H1 (cell line): ENCODE data around the gene GNB1. TPM values are rescaled to one million over a fixed set of nuclear protein-coding genes. Genes with fewer than 3 reads are reported as not detected.

Source experiments
- CTCF ChIA-PET: fragments of 300-600 bp; sonication (Branson Sonifier 250); formaldehyde crosslinking; loops from one replicate; lab custom pipeline; 2021; ENCODE audit not compliant: partially characterized antibody; lab: Charles Lee
- POLR2A ChIA-PET: fragments of 300-600 bp; sonication (Branson Sonifier 250); formaldehyde crosslinking; loops from one replicate; lab custom pipeline; 2021; ENCODE audit warnings: inconsistent platforms; ENCODE audit not compliant: partially characterized antibody; lab: Charles Lee
- DNase-seq, 2 experiments: peaks; one replicate each; pipeline versions ENCODE4 v3.0.0 to v3.0.0-alpha.2; 2010 to 2022; ENCODE audit warnings: low spot score in 2 of 2, low read depth in 1 of 2, mixed read lengths in 1 of 2
- FAIRE-seq: peaks from 2 replicates; lab custom pipeline; 2011; peaks lifted over from hg19 to GRCh38; lab: Jason Lieb, UNC
- H2AFZ ChIP-seq: 2 replicates; pipeline ENCODE4 v1.8.1; 2012; ENCODE audit warnings: low read length, inconsistent platforms
- H2AK5ac ChIP-seq: 2 replicates; pipeline ENCODE4 v1.6.1; 2013; ENCODE audit warnings: low read depth, low read length
- H2BK120ac ChIP-seq: replicated peaks from 2 replicates; pipeline ENCODE3; 2013; ENCODE audit warnings: low read depth, low read length, inconsistent platforms
- H2BK12ac ChIP-seq: 2 replicates; pipeline ENCODE4 v1.6.1; 2013; ENCODE audit warnings: low read depth, low read length
- H2BK15ac ChIP-seq: 2 replicates; pipeline ENCODE4 v1.6.1; 2013; ENCODE audit warnings: low read length
- H2BK20ac ChIP-seq: 2 replicates; pipeline ENCODE4 v1.6.1; 2013; ENCODE audit warnings: low read length
- H2BK5ac ChIP-seq: 2 replicates; pipeline ENCODE4 v1.6.1; 2013; ENCODE audit warnings: low read depth, low read length
- H3K14ac ChIP-seq: 2 replicates; pipeline ENCODE4 v1.6.1; 2013; ENCODE audit warnings: inconsistent platforms; ENCODE audit not compliant: insufficient read length
- H3K18ac ChIP-seq: 2 replicates; pipeline ENCODE4 v1.6.1; 2013; ENCODE audit warnings: low read length; ENCODE audit errors: extremely low read depth
- H3K23ac ChIP-seq: 2 replicates; pipeline ENCODE4 v1.6.1; 2013; ENCODE audit warnings: inconsistent platforms; ENCODE audit not compliant: insufficient read length
- H3K23me2 ChIP-seq: 2 replicates; pipeline ENCODE4 v1.6.1; 2013; ENCODE audit warnings: low read depth, low read length
- H3K27ac ChIP-seq: 2 replicates; pipeline ENCODE4 v1.6.1; 2011; ENCODE audit warnings: low read depth, low read length, inconsistent platforms
- H3K27me3 ChIP-seq, 4 experiments: replicated peaks in 1 of 4; 1 replicate in 1 of 4; 2 replicates in 3 of 4; pipeline versions ENCODE4 v1.6.1 to v1.8.1; 2011 to 2013; ENCODE audit warnings: low read length in 3 of 4, mild to moderate bottlenecking in 3 of 4, inconsistent platforms in 2 of 4, mixed read lengths in 2 of 4, moderate library complexity in 1 of 4; ENCODE audit not compliant: control insufficient read depth in 3 of 4, insufficient read depth in 3 of 4; ENCODE audit errors: extremely low read depth in 1 of 4
- H3K36me3 ChIP-seq, 4 experiments: 2 replicates each; pipeline versions ENCODE4 v1.6.1 to v1.8.1; 2011 to 2013; ENCODE audit warnings: mild to moderate bottlenecking in 4 of 4, low read length in 3 of 4, moderate library complexity in 2 of 4, control low read depth in 1 of 4, inconsistent platforms in 1 of 4; ENCODE audit not compliant: insufficient read depth in 4 of 4, control insufficient read depth in 2 of 4
- H3K4ac ChIP-seq: replicated peaks from 2 replicates; pipeline ENCODE3; 2013; ENCODE audit warnings: low read length, low read depth, mixed read lengths, inconsistent platforms; ENCODE audit not compliant: insufficient read length
- H3K4me1 ChIP-seq, 4 experiments: replicated peaks in 1 of 4; 1 replicate in 1 of 4; 2 replicates in 3 of 4; pipeline versions ENCODE4 v1.6.1 to v1.8.1; 2011 to 2013; ENCODE audit warnings: low read length in 3 of 4, inconsistent platforms in 2 of 4, mixed read lengths in 1 of 4; ENCODE audit not compliant: insufficient read depth in 4 of 4, control insufficient read depth in 3 of 4
- H3K4me2 ChIP-seq, 2 experiments: 2 replicates each; pipeline versions ENCODE4 v1.6.1 to v1.8.1; 2011 to 2013; ENCODE audit warnings: low read depth in 2 of 2, low read length in 2 of 2, control low read depth in 1 of 2, inconsistent platforms in 1 of 2, mild to moderate bottlenecking in 1 of 2; ENCODE audit not compliant: insufficient read depth in 1 of 2
- H3K4me3 ChIP-seq, 4 experiments: fragments of 200-600, 300-600 bp in 1 of 4; sonication (generic), shearing (Covaris generic), sonication (Bioruptor Twin) in 1 of 4; 2 replicates each; pipeline versions ENCODE4 v1.5.1 to v1.8.1; 2011 to 2016; ENCODE audit warnings: low read length in 4 of 4, low read depth in 3 of 4, control low read depth in 2 of 4, inconsistent platforms in 2 of 4, mild to moderate bottlenecking in 2 of 4, mixed read lengths in 1 of 4, moderate library complexity in 1 of 4; ENCODE audit not compliant: insufficient read depth in 2 of 4; ENCODE audit errors: extremely low read depth in 1 of 4
- H3K56ac ChIP-seq: replicated peaks from 2 replicates; pipeline ENCODE3; 2013; ENCODE audit warnings: low read depth, mild to moderate bottlenecking, mixed read lengths, low read length, inconsistent platforms; ENCODE audit not compliant: insufficient read length
- H3K79me1 ChIP-seq: 2 replicates; pipeline ENCODE4 v1.6.1; 2013; ENCODE audit warnings: low read depth, low read length, control low read depth
- H3K79me2 ChIP-seq, 2 experiments: 2 replicates each; pipeline versions ENCODE4 v1.6.1 to v1.8.1; 2012 to 2013; ENCODE audit warnings: low read length in 2 of 2, mild to moderate bottlenecking in 2 of 2, inconsistent platforms in 1 of 2; ENCODE audit not compliant: insufficient read depth in 2 of 2, control insufficient read depth in 1 of 2
- H3K9ac ChIP-seq, 4 experiments: replicated peaks in 1 of 4; 1 replicate in 1 of 4; 2 replicates in 3 of 4; pipeline versions ENCODE4 v1.6.1 to v1.8.1; 2011 to 2013; ENCODE audit warnings: low read depth in 3 of 4, low read length in 3 of 4, control low read depth in 2 of 4, mild to moderate bottlenecking in 2 of 4, moderate library complexity in 2 of 4, inconsistent platforms in 1 of 4; ENCODE audit errors: extremely low read depth in 1 of 4
- H3K9me3 ChIP-seq, 2 experiments: 2 replicates each; pipeline versions ENCODE4 v1.6.1 to v1.8.1; 2012 to 2013; ENCODE audit warnings: mild to moderate bottlenecking in 2 of 2, moderate library complexity in 2 of 2, control low read depth in 1 of 2, inconsistent platforms in 1 of 2, low read depth in 1 of 2, low read length in 1 of 2, mixed read lengths in 1 of 2; ENCODE audit not compliant: insufficient read depth in 2 of 2
- H4K20me1 ChIP-seq, 2 experiments: replicated peaks in 1 of 2; 2 replicates each; pipeline versions ENCODE3 to v1.8.1; 2011 to 2013; ENCODE audit warnings: inconsistent platforms in 2 of 2, low read length in 2 of 2, mild to moderate bottlenecking in 1 of 2; ENCODE audit not compliant: insufficient read depth in 2 of 2, control insufficient read depth in 1 of 2
- H4K5ac ChIP-seq: 2 replicates; pipeline ENCODE4 v1.6.1; 2013; ENCODE audit warnings: low read length, low read depth, mixed read lengths, inconsistent platforms; ENCODE audit not compliant: insufficient read length
- H4K8ac ChIP-seq: 2 replicates; pipeline ENCODE4 v1.8.0; 2013; ENCODE audit warnings: mild to moderate bottlenecking, moderate library complexity, low read length, inconsistent platforms; ENCODE audit not compliant: insufficient read depth; ENCODE audit errors: extremely low read depth
- H4K91ac ChIP-seq: replicated peaks from 2 replicates; pipeline ENCODE3; 2013; ENCODE audit warnings: low read length, mixed read lengths, inconsistent platforms; ENCODE audit not compliant: insufficient read length
- GABPA ChIP-seq: IDR thresholded peaks from 2 replicates; pipeline ENCODE4 v1.6.1; 2011; ENCODE audit warnings: mild to moderate bottlenecking, low read length, moderate library complexity, borderline replicate concordance; ENCODE audit not compliant: insufficient read depth
- YY1 ChIP-seq: IDR thresholded peaks from 2 replicates; pipeline ENCODE4 v1.6.1; 2011; ENCODE audit warnings: low read depth, mild to moderate bottlenecking, low read length
- WGBS, 2 experiments: shearing (Covaris generic) in 1 of 2; methylation state at CpG; one replicate each; pipeline versions ENCODE4 v1.1.6 to v1.1.7; 2013 to 2015; ENCODE audit warnings: low lambda C conversion rate in 2 of 2, mixed read lengths in 2 of 2, inconsistent platforms in 1 of 2, low coverage in 1 of 2, missing lambda C conversion rate in 1 of 2; ENCODE audit not compliant: insufficient replicate concordance in 2 of 2, insufficient coverage in 1 of 2, insufficient read length in 1 of 2; ENCODE audit errors: extremely low coverage in 1 of 2, missing lambda C conversion rate in 1 of 2; 5-methylcytosine and 5-hydroxymethylcytosine counted together
- polyA plus RNA-seq, 7 experiments: library from polyadenylated mRNA; depleted of rRNA in 3 of 7; stranded (reverse) in 5 of 7; unstranded in 2 of 7; fragments of >200 nt in 5 of 7; fragments of 200-250 nt in 2 of 7; gene quantifications; 1 replicate in 5 of 7; 2 replicates in 1 of 7; 4 replicates in 1 of 7; pipeline versions ENCODE4 v1.2.1 to v1.2.3, GENCODE V29; 2011 to 2013; ENCODE audit warnings: missing spikeins in 2 of 7, mixed read lengths in 2 of 7
- total RNA-seq: library from RNA; stranded (reverse); fragmentation: NEBNext Ultra II Directional; extraction: Animal tissue kit (Norgen Biotek cat#: 25700); gene quantifications from 2 replicates; pipeline ENCODE4 v1.2.1, GENCODE V29; 2021

Gene GNB1
- total and polyA plus RNA-seq, 2 of the 8 experiments (the other 6 are each of a cell fraction or from before 2014, with no cell fraction given) = 343 to 382 TPM

GRCh38 chr1:1929102-1929638, 38.3 kb upstream of the GNB1 start:
- no peak overlapping the region for H2BK120ac ChIP-seq
- no peak overlapping the region for H2AFZ ChIP-seq
- H3K79me2 ChIP-seq = no peaks in the 10 kb centered on the region
- H3K9me3 ChIP-seq = peaks cover 2 to 15% of the 10 kb centered on the region in 2 experiments; a peak in 3 of 4 replicates
- no peak overlapping the region for H2BK5ac ChIP-seq
- H3K27me3 ChIP-seq = no peaks in the 10 kb centered on the region; a peak in 1 of 7 replicates
- H2BK12ac ChIP-seq = no peak overlapping the region
- no peaks in the 10 kb centered on the region; the same call in 1 of the 2 replicates for H3K23me2 ChIP-seq
- H3K14ac ChIP-seq = no peak overlapping the region
- WGBS, 2 experiments = 87% methylated on average over 7 of the region's 10 CpGs; no CpG with 5 or more reads in 1 of the 2 experiments
- H3K27ac ChIP-seq = no peak overlapping the region
- H3K18ac ChIP-seq = no peak overlapping the region
- H3K4ac ChIP-seq = no peak overlapping the region
- no peak overlapping the region for H4K5ac ChIP-seq
- CTCF ChIA-PET = interaction anchor here (0.8 to 3.1 kb wide), 8 partner anchors 13 to 118 kb away, joined by 3 to 13 read pairs (median 4); no protein-coding TSS in a partner anchor
- H3K9ac ChIP-seq = no peak overlapping the region
- H4K91ac ChIP-seq = no peak overlapping the region
- no peaks in the 10 kb centered on the region for H3K79me1 ChIP-seq
- no peak overlapping the region for H2BK20ac ChIP-seq
- H3K4me2 ChIP-seq = no peak overlapping the region
- no peak for DNase-seq
- H3K4me1 ChIP-seq = no peaks in the 10 kb centered on the region
- H3K4me3 ChIP-seq = no peak overlapping the region
- no peak overlapping the region for H2AK5ac ChIP-seq
- POLR2A ChIA-PET = interaction anchor here (1.7 kb wide), 1 partner anchor 9 kb away, joined by 14 read pairs; the partner anchor contains the start of gene TMEM52
- H2BK15ac ChIP-seq = no peak overlapping the region; the same call in 1 of the 2 replicates
- TF ChIP-seq GABPA (no peak), YY1 (peak; percentile 74)
- H4K8ac ChIP-seq = no peak overlapping the region
- FAIRE-seq = no peak
- no peak overlapping the region for H3K56ac ChIP-seq
- H3K23ac ChIP-seq = no peak overlapping the region
- H4K20me1 ChIP-seq = no peaks in the 10 kb centered on the region
- H3K36me3 ChIP-seq = no peaks in the 10 kb centered on the region
